ENCODE results near the gene NOL4L.

DNA sequence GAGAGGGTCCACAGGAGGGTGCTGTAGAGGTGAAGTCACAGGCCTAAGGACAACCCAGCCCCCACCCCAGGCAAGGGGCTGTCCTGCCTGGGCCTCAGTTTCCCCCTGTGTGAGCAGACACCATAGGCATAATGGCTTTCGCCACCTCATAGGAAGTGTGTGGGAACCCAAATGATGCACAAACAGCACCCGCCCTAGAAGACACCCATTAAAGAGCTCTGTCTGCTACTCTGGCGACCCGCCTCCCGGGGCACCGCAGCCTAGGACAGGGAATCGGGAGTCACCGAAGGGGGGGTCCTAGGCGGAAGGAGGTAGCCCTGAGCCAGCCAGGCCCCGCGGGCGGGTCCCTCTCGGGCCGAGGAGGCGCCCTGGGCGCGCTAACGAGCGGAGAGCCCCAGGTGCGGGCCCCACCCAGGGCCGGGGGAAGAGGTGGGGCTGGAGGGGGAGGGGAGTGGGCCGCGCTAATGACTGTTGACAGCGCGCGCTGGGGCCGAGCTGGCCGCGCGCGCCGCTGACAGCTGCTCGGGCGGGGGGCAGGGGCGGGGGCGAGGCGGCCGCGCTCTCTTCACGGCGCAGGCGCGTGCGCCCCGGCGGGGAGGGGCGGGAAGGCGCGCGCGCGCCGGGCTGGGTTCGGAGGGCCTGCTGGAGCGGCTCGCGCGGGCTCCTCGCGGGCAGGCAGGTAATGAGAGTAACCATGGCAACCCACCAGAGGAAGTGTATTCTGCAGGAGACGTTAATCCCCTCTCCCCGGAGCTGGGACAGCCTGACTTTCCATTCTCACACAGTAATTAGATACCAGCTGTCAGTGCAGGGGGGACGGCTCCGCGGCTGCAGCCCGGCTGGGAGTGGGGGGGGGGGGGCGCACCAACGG lies 48.9 kb downstream of the NOL4L start:
- TF ChIP-seq, protein P1, sequence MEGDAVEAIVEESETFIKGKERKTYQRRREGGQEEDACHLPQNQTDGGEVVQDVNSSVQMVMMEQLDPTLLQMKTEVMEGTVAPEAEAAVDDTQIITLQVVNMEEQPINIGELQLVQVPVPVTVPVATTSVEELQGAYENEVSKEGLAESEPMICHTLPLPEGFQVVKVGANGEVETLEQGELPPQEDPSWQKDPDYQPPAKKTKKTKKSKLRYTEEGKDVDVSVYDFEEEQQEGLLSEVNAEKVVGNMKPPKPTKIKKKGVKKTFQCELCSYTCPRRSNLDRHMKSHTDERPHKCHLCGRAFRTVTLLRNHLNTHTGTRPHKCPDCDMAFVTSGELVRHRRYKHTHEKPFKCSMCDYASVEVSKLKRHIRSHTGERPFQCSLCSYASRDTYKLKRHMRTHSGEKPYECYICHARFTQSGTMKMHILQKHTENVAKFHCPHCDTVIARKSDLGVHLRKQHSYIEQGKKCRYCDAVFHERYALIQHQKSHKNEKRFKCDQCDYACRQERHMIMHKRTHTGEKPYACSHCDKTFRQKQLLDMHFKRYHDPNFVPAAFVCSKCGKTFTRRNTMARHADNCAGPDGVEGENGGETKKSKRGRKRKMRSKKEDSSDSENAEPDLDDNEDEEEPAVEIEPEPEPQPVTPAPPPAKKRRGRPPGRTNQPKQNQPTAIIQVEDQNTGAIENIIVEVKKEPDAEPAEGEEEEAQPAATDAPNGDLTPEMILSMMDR (IDR thresholded peaks at IDR 0.05 in 8 of 11, conservative IDR thresholded peaks at IDR 0.05 in 3 of 11), result no peak
- TF ChIP-seq POLR2A (IDR thresholded peaks at IDR 0.05), result no peak
